Spinal cord (tissue), 10 donors: ENCODE data around the gene RNASEH2A. TPM values are rescaled to one million over a fixed set of nuclear protein-coding genes. Genes with fewer than 3 reads are reported as not detected.

Source experiments
- DNase-seq, 6 donors: peaks; one replicate each; pipeline versions ENCODE4 v3.0.0 to v3.0.0-alpha.2; 2013 to 2015; ENCODE audit warnings: low spot score in 6 of 6, low read depth in 4 of 6
- H3K27ac ChIP-seq: one replicate; pipeline ENCODE4 v1.5.1; 2013; ENCODE audit warnings: low read depth, low read length, control low read depth
- H3K27me3 ChIP-seq: one replicate; pipeline ENCODE4 v1.6.1; 2013; ENCODE audit warnings: low read length; ENCODE audit not compliant: control insufficient read depth, insufficient read depth
- H3K36me3 ChIP-seq: one replicate; pipeline ENCODE4 v1.6.1; 2013; ENCODE audit warnings: low read length; ENCODE audit not compliant: control insufficient read depth, insufficient read depth
- H3K4me1 ChIP-seq: one replicate; pipeline ENCODE4 v1.6.1; 2013; ENCODE audit warnings: low read length; ENCODE audit not compliant: control insufficient read depth, insufficient read depth
- H3K4me3 ChIP-seq: one replicate; pipeline ENCODE4 v1.5.1; 2013; ENCODE audit warnings: low read depth, low read length, control low read depth
- H3K9me3 ChIP-seq: one replicate; pipeline ENCODE4 v1.6.1; 2013; ENCODE audit warnings: low read length; ENCODE audit not compliant: control insufficient read depth, insufficient read depth
- WGBS: methylation state at CpG from one replicate; pipeline ENCODE4 v1.1.5; 2013; ENCODE audit warnings: missing lambda C conversion rate; ENCODE audit not compliant: insufficient coverage; 5-methylcytosine and 5-hydroxymethylcytosine counted together
- polyA plus RNA-seq, 2 donors: library from polyadenylated mRNA; unstranded; fragments of 120-200 nt; gene quantifications; one replicate each; pipeline ENCODE4 v1.2.1, GENCODE V29; 2013; ENCODE audit not compliant: insufficient read length in 2 of 2
- total RNA-seq, 2 donors: library from RNA; depleted of rRNA in 1 of 2; stranded (reverse); fragments of 120-200 nt in 1 of 2; fragments of >200 nt in 1 of 2; gene quantifications; one replicate each; pipeline versions ENCODE4 v1.2.3 to v1.2.4, GENCODE V29; 2013 to 2014
- donor health status: healthy.

The RNASEH2A gene
- total and polyA plus RNA-seq, 4 donors: 11.3 to 32.0 (median 23.0) TPM

- no peak overlapping the region for H3K4me3 ChIP-seq
- H3K27me3 ChIP-seq: peaks cover 29% of the 10 kb centered on the region
- peaks cover 12% of the 10 kb centered on the region for H3K4me1 ChIP-seq
- H3K9me3 ChIP-seq: no peaks in the 10 kb centered on the region
- H3K36me3 ChIP-seq: no peaks in the 10 kb centered on the region
- no peak for DNase-seq
- H3K27ac ChIP-seq: no peak overlapping the region
- WGBS: 1% methylated on average over 40 of the region's 46 CpGs
Observed at GRCh38 chr19:12825254-12826131, 19.1 kb downstream of the RNASEH2A start.

GRCh38 chr19:12828494-12828893, 22.1 kb downstream of the RNASEH2A start:
- no peak overlapping the region for H3K27ac ChIP-seq
- no peak overlapping the region for H3K4me3 ChIP-seq
- WGBS: 8% methylated on average over 23 of the region's 23 CpGs
- no peaks in the 10 kb centered on the region for H3K9me3 ChIP-seq
- DNase-seq: peak in 2 of 6 donors; percentile 47 to 69
- H3K27me3 ChIP-seq: peaks cover 50% of the 10 kb centered on the region
- H3K4me1 ChIP-seq: peaks cover 24% of the 10 kb centered on the region
- H3K36me3 ChIP-seq: no peaks in the 10 kb centered on the region

GRCh38 chr19:12833418-12833737, 27.0 kb downstream of the RNASEH2A start:
- Histone ChIP-seq H3K36me3 (no peaks in the 10 kb centered on the region), H3K27me3 (peaks cover 68% of the 10 kb centered on the region), H3K9me3 (no peaks in the 10 kb centered on the region), H3K27ac (no peak overlapping the region), H3K4me3 (no peak overlapping the region), H3K4me1 (peaks cover 45% of the 10 kb centered on the region)
- DNase-seq: no peak
- 0% methylated on average over 1 of the region's 5 CpGs for whole genome bisulfite sequencing

GRCh38 chr19:12833738-12834565, 27.6 kb downstream of the RNASEH2A start:
- DNase-seq: peak in 2 of 6 donors; percentile 79 to 87
- Histone ChIP-seq H3K4me1 (peaks cover 46% of the 10 kb centered on the region), H3K4me3 (peak overlapping the region; percentile 32), H3K9me3 (no peaks in the 10 kb centered on the region), H3K27ac (no peak overlapping the region), H3K36me3 (no peaks in the 10 kb centered on the region), H3K27me3 (peaks cover 69% of the 10 kb centered on the region)
- under 1% methylated on average over 56 of the region's 87 CpGs for WGBS

GRCh38 chr19:12834566-12834943, 28.2 kb downstream of the RNASEH2A start, which contains the start of gene RTBDN:
Gene RTBDN, minus strand, starts transcription at chr19:12834579. Its CDS starts 4,600 bp downstream, at chr19:12829979.
- Histone ChIP-seq H3K4me3 (peak within 1 kb of the TSS; percentile 32), H3K4me1 (peaks cover 49% of the 10 kb centered on the region), H3K36me3 (no peaks in the 10 kb centered on the region), H3K27me3 (peaks cover 72% of the 10 kb centered on the region), H3K27ac (no peak within 1 kb of the TSS), H3K9me3 (no peaks in the 10 kb centered on the region)
- WGBS: 5% methylated on average over 20 of the region's 20 CpGs
- DNase-seq: peak in 2 of 6 donors; percentile 45 to 63

- H3K9me3 ChIP-seq: no peaks in the 10 kb centered on the region
- H3K4me1 ChIP-seq: peaks cover 53% of the 10 kb centered on the region
- peaks cover 73% of the 10 kb centered on the region for H3K27me3 ChIP-seq
- 8% methylated on average over 34 of the region's 39 CpGs for WGBS
- no peak overlapping the region for H3K4me3 ChIP-seq
- no peak overlapping the region for H3K27ac ChIP-seq
- no peaks in the 10 kb centered on the region for H3K36me3 ChIP-seq
- DNase-seq: peak in 2 of 6 donors; percentile 70 to 86
Observed at GRCh38 chr19:12834976-12835757, 28.8 kb downstream of the RNASEH2A start.

GRCh38 chr19:12836529-12836863, 30.1 kb downstream of the RNASEH2A start:
- DNase-seq: no peak
- no peaks in the 10 kb centered on the region for H3K9me3 ChIP-seq
- no peaks in the 10 kb centered on the region for H3K36me3 ChIP-seq
- peaks cover 66% of the 10 kb centered on the region for H3K4me1 ChIP-seq
- peaks cover 70% of the 10 kb centered on the region for H3K27me3 ChIP-seq
- H3K4me3 ChIP-seq: no peak overlapping the region
- 10% methylated on average over 6 of the region's 6 CpGs for WGBS
- H3K27ac ChIP-seq: no peak overlapping the region

- Histone ChIP-seq H3K4me1 (peaks cover 71% of the 10 kb centered on the region), H3K27ac (no peak overlapping the region), H3K9me3 (no peaks in the 10 kb centered on the region), H3K36me3 (peaks cover 6% of the 10 kb centered on the region), H3K27me3 (peaks cover 68% of the 10 kb centered on the region), H3K4me3 (no peak overlapping the region)
- 94% methylated on average over 2 of the region's 4 CpGs for WGBS
- DNase-seq: no peak
Observed at GRCh38 chr19:12837225-12837624, 30.8 kb downstream of the RNASEH2A start.

GRCh38 chr19:12838182-12838885, 31.9 kb downstream of the RNASEH2A start, which contains the start of gene MAST1:
Gene MAST1, plus strand, starts transcription at chr19:12838515. Its CDS starts 58 bp downstream, at chr19:12838573.
- Histone ChIP-seq H3K27me3 (peaks cover 57% of the 10 kb centered on the region), H3K9me3 (no peaks in the 10 kb centered on the region), H3K27ac (peak within 1 kb of the TSS; percentile 27), H3K4me1 (peaks cover 60% of the 10 kb centered on the region), H3K4me3 (peak within 1 kb of the TSS; percentile 53), H3K36me3 (peaks cover 15% of the 10 kb centered on the region)
- under 1% methylated on average over 56 of the region's 69 CpGs for WGBS
- peak in 2 of 6 donors; percentile 88 to 91 for DNase-seq
